HG03520 (cell line): Measurements from ENCODE around the gene CRB1.

ENCODE experiments used
- ATAC-seq: cut with Tn5 transposase; IDR thresholded peaks from one replicate; pipeline ENCODE4 v1.9.1; 2021; ENCODE audit warnings: mild to moderate bottlenecking, moderate library complexity; ENCODE audit not compliant: unreplicated experiment

CRB1 gene

DNA sequence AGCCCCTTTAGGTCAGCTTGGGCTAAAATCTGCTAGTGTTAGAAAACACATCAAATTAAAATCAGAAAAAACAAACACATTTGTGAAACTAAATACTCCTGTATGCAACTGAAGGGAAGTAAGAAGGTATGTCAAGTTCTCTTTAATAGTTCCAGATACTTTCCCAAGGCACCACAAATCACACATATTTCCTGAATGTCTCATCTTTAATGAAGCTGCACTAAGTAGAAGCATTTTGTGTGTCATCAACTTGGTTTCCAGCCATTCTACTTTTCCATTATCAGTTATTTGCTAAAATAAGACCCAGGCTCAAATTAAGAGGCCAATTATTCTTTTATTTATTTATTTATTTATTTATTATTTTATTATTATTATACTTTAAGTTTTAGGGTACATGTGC lies 34.7 kb downstream of the CRB1 start:
- no peak for ATAC-seq

DNA sequence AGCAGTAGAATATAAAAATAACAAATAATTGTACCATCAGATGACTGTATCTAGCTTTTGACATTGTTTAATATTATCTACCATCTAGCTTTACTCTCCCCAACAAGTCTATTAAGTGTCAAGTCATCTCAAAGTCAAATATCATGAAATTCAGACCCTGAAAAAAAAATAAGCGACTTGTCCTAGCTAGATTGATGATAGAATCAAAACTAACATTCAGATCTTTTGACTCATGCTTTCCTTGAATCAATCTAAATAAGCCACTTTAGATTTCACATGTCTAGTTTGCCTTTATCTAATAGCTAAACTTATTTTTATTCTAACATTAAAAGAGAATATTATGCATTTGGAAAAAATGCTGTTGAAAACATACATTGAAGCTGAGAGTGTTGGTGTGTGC lies 35.4 kb downstream of the CRB1 start:
- no peak for ATAC-seq

DNA sequence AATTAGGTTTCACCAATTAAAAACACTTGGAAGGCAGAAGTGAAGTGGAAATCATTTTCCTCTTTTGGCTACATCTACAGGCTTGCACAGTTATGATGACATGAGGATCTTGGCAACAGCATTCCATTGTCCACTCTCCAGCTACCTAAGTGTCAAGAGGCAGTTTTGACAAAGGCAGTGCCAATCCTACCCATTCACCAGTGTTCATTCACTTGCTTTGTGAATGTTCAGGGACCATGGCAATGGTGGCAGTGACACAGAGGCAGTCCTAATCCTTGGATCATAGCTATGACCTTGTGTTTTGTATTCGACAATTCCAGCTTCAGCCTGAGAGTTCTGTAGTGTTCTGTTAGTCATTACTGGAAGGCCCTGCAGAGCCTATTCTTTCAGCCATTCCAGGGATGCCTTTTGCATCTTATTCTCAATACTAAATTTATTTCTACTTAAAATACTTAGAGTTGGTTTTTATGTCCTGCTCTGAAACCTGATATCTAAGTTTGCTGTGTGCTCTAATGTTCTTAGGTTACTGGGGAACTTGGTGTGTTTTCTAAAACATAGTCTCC lies 36.7 kb downstream of the CRB1 start:
- no peak for ATAC-seq

GRCh38 chr1:197305925-197306324 lies 37.9 kb downstream of the CRB1 start:
- no peak for ATAC-seq

DNA sequence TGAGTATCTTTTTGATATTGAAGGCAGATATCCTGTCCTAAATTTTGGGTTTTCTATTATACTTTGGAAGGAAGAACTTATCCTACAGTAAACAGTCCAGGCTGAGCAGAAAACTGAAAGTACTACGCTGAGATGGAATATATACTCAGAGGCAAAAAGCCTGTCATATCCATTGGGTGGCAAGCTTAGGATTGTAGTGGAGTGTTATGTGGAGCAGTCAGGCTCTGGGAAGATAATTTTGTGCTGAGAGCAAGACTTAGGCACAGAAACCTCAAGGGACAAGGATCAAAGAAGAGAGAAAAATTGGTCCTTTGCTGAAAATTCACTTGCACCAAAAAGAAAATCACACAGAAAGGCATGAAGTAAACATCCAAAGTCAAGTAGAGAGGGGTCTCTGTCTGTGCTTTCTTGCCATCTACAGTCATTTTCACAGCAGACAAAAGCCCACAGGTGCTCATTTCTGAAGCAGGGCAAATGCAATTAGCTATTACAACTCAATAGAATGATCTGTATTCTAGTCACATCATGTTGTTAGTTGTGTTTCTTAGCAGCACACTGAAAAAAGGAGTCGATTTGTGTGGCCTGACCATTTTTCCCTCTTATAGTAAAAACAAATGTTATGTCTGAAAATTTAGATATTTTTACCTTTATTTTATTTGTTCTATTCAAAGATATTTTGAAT lies 38.5 kb downstream of the CRB1 start:
- no peak for ATAC-seq

DNA sequence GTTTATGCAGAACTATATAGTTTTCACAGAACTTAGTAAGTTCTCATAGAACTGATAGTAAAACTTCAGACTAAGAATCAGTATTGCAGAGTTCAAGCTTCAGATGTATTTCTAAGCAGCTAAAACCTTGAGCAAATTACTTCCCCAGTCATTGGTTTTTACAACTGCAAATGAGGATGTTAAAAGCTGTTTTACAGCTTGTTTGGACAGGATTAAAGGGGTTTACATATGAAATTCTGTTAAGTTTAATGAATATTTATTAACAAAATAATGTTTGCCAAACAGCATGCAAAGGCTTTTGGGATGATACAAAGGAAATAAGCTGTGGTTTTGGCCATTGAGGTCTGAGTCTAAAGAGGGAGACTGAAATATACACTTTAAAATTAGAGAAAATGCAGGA lies 39.1 kb downstream of the CRB1 start:
- ATAC-seq, result no peak

DNA sequence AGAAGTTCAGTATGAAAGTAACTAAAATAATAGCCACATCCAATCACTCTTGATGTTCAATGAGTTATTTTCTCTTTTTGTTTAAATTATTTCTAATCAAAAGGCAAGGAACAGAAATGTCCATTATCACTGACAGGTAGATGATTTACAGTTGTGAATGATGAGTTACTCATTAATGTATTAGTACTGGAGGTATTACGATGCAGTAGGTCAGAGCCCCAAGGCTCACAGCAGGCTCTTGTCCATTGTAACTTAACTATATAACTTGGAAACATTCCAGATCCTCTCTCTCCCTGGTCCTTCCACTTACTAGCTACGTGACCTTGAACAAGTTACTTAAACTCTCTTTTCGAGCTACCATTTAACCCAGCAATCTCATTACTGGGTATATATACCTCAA lies 39.5 kb downstream of the CRB1 start:
- no peak for ATAC-seq

DNA sequence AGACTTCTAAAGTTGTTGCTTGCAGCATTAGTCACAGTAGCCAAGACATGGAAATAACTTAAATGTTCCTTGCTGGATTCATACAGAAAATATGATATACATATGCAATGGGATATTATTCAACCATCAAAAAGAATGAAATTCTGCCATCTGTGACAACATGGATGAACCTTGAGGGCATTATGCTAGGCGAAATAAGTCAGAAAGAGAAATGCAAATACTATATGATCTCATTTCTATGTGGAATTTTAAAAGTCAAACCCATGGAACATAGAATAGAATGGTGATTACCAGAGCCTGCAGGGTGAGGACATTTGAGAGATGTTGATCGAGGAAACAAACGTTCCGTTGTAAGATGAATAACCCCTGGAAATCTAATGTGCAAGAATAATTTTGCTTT lies 43.0 kb downstream of the CRB1 start:
- ATAC-seq, result no peak

- no peak for ATAC-seq
Measured at GRCh38 chr1:197312163-197312562, 44.1 kb downstream of the CRB1 start.

GRCh38 chr1:197313713-197314112 lies 45.7 kb downstream of the CRB1 start:
- ATAC-seq, result no peak

DNA sequence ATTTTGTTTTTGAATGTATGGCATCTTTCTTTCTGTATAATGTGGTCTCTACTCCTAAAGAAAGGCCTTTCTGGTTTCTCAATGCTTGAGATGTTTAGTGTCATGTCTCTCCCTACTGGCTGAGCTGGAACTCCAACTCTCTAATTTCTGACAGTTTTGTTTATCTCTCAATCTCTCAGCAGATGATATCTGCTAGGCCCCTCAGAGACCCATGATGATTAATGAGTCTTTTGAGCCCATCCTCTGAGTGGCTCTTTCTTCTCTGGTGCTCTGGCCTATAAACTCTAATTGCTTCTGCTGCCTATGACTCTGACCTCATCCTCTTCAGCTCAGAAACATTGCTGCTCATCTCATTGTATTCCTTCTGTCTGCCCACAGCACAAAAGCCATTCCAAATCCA lies 46.6 kb downstream of the CRB1 start:
- ATAC-seq, result no peak

- no peak for ATAC-seq
Measured at GRCh38 chr1:197319631-197320030, 51.6 kb downstream of the CRB1 start.

DNA sequence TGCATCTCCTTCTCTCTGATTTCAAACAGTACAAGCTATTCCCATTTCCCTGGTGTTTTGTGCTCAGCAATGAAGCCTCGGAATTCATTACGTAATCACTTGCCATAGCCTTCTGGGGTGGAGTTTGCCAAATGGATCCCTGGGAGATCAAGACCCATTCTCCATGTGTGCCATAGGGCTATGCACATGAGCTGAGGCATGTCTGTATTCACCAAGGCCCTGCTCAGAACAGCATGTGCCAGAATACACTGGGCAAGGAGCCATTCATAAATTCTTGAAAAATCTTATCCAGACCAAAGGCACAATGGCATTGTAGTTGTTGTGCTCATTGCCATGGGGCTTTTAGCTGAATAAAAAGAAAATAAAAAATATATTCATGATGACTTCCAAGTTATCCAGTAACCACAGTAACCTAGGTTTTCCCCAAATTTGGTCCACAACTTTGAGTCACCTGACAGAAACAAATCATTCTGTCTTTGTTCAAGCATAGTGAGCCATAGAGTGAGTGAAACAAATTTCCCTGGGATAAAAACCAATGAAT lies 53.0 kb downstream of the CRB1 start:
- ATAC-seq, result no peak

DNA sequence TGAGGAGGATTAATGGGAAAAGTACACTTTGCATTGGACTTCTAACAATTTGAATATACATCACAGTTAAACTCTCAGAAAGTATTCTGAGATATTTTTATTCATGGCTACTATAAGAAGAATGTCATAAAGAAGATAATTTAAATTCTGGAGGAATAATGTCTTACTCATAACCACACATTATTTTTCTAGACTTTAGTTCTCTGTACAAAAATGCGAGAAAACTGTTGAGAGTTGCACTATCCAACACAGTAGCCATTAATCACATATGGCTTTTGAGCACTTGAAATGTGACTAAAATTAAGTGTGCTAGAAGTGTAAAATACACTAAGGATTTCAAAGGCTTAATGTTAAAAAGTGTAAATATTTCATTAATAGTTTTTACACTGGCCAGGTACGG lies 53.8 kb downstream of the CRB1 start:
- ATAC-seq, result no peak

- ATAC-seq, result peak; percentile 46
Measured at GRCh38 chr1:197327776-197328364, 59.8 kb downstream of the CRB1 start.

GRCh38 chr1:197330213-197330612 lies 62.2 kb downstream of the CRB1 start:
- ATAC-seq, result no peak

DNA sequence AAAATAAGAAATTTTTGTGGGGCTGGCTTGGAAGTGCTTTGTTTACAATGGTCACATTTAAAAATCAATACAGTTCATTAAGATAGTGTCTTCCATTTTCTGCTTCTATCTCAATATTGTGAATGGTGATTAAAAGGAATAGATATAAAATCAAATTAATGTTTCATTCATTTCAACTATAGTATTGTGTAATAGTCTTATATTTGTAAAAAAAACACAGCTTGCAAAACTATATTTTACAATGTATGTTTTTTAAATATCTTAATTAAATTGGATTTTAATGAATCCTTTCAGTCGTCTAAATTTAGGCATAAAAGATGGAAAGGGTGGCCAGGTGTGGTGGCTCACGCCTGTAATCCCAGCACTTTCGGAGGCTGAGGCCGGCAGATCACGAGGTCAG lies 63.5 kb downstream of the CRB1 start:
- no peak for ATAC-seq

DNA sequence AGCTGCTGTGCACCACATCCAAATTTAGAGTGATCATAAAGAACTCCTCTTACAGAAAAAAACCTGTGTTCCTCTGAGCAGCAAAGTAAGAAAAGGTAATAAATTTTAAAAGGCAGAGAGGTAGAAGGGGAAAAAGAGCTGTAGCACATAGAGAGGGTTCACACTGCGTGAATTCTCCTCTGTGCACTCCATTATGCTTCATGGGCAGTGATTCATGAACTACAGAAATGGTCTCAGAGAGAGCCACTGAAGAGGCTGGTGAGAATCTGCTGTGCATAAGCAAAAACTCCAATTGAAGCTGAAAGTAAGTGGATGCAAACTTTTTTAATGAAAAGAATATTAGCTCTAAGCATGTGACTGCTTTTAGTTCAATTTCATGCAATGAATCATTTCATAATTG lies 65.0 kb downstream of the CRB1 start:
- no peak for ATAC-seq

GRCh38 chr1:197336571-197336970 lies 68.5 kb downstream of the CRB1 start:
- no peak for ATAC-seq

DNA sequence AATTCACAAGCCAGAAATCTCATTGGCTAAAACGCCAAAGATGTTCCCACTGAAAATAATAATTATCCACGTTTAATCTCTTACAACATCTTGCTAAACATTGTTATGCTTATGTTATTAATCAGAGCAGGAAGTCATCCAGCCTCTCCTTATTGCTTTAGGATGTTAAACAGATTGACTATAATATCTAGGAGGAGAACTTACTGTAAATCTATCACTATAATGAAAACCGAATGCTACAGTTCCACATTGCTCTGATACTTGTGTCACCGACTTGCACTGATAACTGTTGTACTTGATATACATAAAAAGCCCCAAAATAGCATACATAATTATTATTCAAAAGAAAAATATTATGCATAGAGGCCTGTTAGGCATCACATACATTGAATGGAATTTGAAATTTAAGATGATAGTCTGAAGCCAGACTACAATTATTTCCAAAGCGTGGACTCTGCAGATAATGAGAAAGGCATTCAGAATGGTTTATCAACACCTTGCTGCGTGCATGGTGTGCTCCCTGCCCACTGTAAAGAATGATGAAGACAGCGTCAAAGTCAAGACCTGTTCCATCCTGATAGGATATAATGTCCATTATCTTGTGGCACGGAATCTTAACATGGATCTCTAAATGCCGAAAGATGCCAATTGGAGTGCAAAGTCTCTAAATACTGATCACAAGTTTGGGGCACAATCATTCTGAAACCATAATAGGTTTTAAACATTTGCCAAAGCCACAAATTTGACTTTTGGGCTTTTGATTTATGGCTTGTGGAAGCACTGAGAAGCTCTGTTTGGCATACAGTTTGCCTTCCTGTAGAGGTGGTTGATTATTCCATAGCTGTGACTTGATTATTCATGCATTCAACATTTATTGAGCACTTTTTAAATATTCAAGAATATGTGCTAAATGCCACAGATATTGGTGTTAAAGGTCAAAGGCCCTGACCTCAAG lies 71.3 kb downstream of the CRB1 start:
- no peak for ATAC-seq

DNA sequence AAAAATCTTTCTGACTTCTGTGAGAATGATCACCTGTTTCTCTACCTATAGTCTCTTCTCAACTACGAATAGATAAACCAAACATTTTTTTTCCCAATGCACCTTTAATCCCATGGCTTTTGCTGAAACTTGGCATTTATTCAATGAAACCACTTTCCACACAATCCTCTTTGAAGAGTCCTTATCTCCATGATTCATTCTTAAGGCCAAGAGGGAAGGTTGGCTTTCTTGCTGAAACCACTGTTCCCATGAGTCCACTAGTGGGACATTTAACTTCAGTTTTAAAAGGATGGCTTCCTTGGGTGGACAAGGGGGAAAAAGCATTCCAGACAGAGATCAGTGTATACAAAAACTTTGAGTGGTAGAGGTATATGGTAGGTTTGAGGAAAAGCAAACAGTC lies 73.6 kb downstream of the CRB1 start:
- ATAC-seq, result no peak
